Upper lobe of left lung (tissue), 4 donors: Measurements from ENCODE around the gene MAP3K3.

Experiments
- CTCF ChIP-seq, 6 experiments: fragments of 450-650 bp in 4 of 6; fragments of 200-600 bp in 2 of 6; sonication (generic) in 2 of 6; IDR thresholded peaks; one replicate each; pipeline ENCODE4 v1.5.1; 2016 to 2019; ENCODE audit warnings: antibody characterized with exemption in 6 of 6
- EP300 ChIP-seq, 4 donors: sonication (generic); formaldehyde crosslinking; IDR thresholded peaks; one replicate each; pipeline ENCODE4 v1.5.1; 2017; ENCODE audit warnings: antibody characterized with exemption in 4 of 4, control low read depth in 2 of 4

GRCh38 chr17:63686138-63686685, 64.0 kb downstream of the MAP3K3 start:
- TF ChIP-seq CTCF (IDR thresholded peaks at IDR 0.05) (no peak), EP300 (IDR thresholded peaks at IDR 0.05) (no peak)
